NCI-H2107 treated with DMSO at 0.1 percent for 48 hours (cell line): ENCODE results near the gene MYH3.
A peak's percentile ranks its signal among the peaks of the same experiment; 100 is the strongest.
"Not testable (repeated sequence)": the region's sequence is repeated elsewhere in the genome, so short reads cannot be mapped to it uniquely, and the experiment has no call there.

Experiments used
- DNase-seq: peaks from one replicate; lab custom pipeline; 2025; ENCODE audit not compliant: unreplicated experiment; lab: John Stamatoyannopoulos, UW

MYH3 gene

GRCh38 chr17:10657148-10657547 is at the start of gene MYH3:
TSS of gene MYH3 (minus strand) at chr17:10657309. CDS start at chr17:10655064, 2,245 bp downstream.
- no peak for DNase-seq

- no peak for DNase-seq
Observed at GRCh38 chr17:10705727-10706126, 48.6 kb upstream of the MYH3 start.

GRCh38 chr17:10702574-10702973 is 45.5 kb upstream of the MYH3 start:
- no peak for DNase-seq

GRCh38 chr17:10699856-10700255 is 42.7 kb upstream of the MYH3 start:
- DNase-seq, result no peak

GRCh38 chr17:10698096-10698818 is 41.1 kb upstream of the MYH3 start:
- no peak for DNase-seq

GRCh38 chr17:10697092-10698081 is 40.3 kb upstream of the MYH3 start, which contains the start of the genes ADPRM and SCO1:
TSS of gene ADPRM (plus strand) at chr17:10697594. CDS start at chr17:10704927, 7,333 bp downstream.
TSS of gene SCO1 (minus strand) at chr17:10697533. CDS start at chr17:10697507, 26 bp downstream.
- peak; percentile 61 for DNase-seq

- DNase-seq, result not testable (repeated sequence)
Observed at GRCh38 chr17:10695875-10696407, 38.8 kb upstream of the MYH3 start.

GRCh38 chr17:10687499-10687898 is 30.4 kb upstream of the MYH3 start:
- DNase-seq, result no peak

- no peak for DNase-seq
Observed at GRCh38 chr17:10683853-10684252, 26.7 kb upstream of the MYH3 start.

GRCh38 chr17:10681866-10682446 is 24.8 kb upstream of the MYH3 start:
- no peak for DNase-seq

- DNase-seq, result no peak
Observed at GRCh38 chr17:10674704-10675103, 17.6 kb upstream of the MYH3 start.

GRCh38 chr17:10673312-10673711 is 16.2 kb upstream of the MYH3 start:
- no peak for DNase-seq

- DNase-seq, result no peak
Observed at GRCh38 chr17:10668775-10669174, 11.7 kb upstream of the MYH3 start.

GRCh38 chr17:10666906-10667305 is 9.8 kb upstream of the MYH3 start:
- no peak for DNase-seq

- DNase-seq, result no peak
Observed at GRCh38 chr17:10664571-10664970, 7.5 kb upstream of the MYH3 start.

- no peak for DNase-seq
Observed at GRCh38 chr17:10663231-10663630, 6.1 kb upstream of the MYH3 start.

GRCh38 chr17:10661437-10661836 is 4.3 kb upstream of the MYH3 start:
- no peak for DNase-seq

- no peak for DNase-seq
Observed at GRCh38 chr17:10657879-10658278, 770 bp upstream of the MYH3 start.

GRCh38 chr17:10653987-10654386 is 3.1 kb downstream of the MYH3 start:
- no peak for DNase-seq

- DNase-seq, result no peak
Observed at GRCh38 chr17:10652984-10653659, 4.0 kb downstream of the MYH3 start.

- DNase-seq, result no peak
Observed at GRCh38 chr17:10651927-10652326, 5.2 kb downstream of the MYH3 start.
